GM12892 (cell line): Measurements from ENCODE around the gene SNRPN.
"Not testable (repeated sequence)": the region's sequence is repeated elsewhere in the genome, so short reads cannot be mapped to it uniquely, and the experiment has no call there.

ENCODE experiments used
- POLR2A ChIP-seq: IDR thresholded peaks from 2 replicates; pipeline ENCODE4 v1.6.1; 2011; ENCODE audit warnings: low read depth, low read length, control low read depth
- POLR2AphosphoS5 ChIP-seq: IDR thresholded peaks from 2 replicates; pipeline ENCODE4 v1.6.1; 2011; ENCODE audit warnings: low read depth, low read length, control low read depth

DNA sequence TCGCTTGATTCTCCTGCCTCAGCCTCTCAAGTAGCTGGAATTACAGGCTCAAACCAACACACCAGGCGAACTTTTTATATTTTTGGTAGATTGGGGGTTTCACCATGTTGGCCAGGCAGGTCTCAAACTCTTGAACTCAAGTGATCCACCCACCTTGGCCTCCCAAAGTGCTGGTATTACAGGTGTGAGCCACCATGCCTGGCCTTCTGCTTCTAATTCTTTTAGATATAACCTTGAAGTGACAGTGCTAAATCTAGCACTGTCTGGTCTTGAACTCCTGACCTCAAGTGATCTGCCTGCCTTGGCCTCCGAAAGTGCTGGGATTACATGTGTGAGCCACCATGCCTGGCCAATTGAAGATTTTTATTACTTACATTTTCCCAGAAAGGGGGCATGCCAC lies 16.6 kb upstream of the SNRPN start:
- not testable (repeated sequence) for TF ChIP-seq POLR2A, POLR2AphosphoS5
